Measurements from ENCODE around the gene SPRED2. TPM values are rescaled to one million over a fixed set of nuclear protein-coding genes. Genes with fewer than 3 reads are reported as not detected.

SPRED2 gene, protein sequence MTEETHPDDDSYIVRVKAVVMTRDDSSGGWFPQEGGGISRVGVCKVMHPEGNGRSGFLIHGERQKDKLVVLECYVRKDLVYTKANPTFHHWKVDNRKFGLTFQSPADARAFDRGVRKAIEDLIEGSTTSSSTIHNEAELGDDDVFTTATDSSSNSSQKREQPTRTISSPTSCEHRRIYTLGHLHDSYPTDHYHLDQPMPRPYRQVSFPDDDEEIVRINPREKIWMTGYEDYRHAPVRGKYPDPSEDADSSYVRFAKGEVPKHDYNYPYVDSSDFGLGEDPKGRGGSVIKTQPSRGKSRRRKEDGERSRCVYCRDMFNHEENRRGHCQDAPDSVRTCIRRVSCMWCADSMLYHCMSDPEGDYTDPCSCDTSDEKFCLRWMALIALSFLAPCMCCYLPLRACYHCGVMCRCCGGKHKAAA
- total RNA-seq = 43.9 TPM
- long read RNA-seq, full-length matches to known transcripts = 6 of 51 reads
- long read RNA-seq, partial matches to known transcripts = 5 of 51 reads
- long read RNA-seq, other reads (novel, unspliced or antisense) = 40 of 51 reads

DNA sequence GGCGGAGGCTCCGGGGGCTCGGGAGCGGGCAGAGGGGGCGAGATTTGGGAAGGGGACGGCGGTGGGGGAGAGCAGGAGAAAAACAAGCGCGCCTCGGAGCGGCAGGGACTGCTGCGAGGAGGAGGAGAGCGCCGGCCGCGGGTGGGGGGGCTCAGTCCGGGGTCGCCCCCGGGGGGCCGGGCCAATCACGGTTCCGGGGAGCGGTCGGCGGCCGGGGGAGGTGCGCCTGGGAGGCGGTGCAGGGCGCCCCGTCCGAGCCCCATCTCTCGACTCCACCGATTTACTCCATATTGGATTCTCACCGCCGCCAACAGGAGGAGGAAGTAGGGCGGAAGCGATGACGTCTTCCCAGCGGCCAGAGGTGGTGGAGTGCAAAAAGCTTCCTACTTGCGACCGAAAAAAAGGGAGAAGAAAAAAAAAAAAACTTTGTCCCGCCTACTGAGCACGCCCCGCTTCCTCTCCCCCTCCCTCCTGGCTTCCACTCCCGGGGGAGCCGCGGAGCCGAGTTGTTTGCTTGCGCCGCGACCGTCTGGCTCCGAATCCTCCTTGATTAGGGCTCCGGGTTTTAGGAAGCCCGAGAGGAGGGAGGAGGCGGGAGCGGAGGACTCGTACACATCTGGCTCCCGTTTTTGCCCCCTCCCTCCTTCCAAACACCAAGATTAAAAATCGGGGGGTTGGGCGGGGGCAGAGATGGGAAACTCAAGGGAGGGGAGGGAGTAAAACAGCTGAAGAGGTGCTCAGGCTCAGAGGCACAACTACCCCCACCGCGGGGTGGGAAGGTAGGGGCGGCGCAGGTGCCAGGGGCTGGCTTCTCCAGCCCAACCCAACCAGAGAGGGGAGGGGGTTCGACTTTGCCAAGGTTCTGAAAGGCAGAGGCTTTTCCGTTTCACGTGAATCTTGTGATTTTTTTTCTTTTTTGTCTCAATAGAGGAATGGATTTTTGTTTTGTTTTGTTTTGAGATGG lies at the start of gene SPRED2:
TSS of gene SPRED2 (minus strand) at position 373 of the 964 bp plus-strand sequence. CDS start 612 bp downstream, outside the sequence.
- no peaks in the 10 kb centered on the region for H3K36me3 ChIP-seq
- peak within 1 kb of the TSS; percentile 92 for H3K27ac ChIP-seq
- intact Hi-C loops (cut with DNase I) = no loop called here
- peak; percentile 19 for TF ChIP-seq CTCF (IDR thresholded peaks at IDR 0.05)
- peaks cover 31% of the 10 kb centered on the region for H3K4me1 ChIP-seq
- H3K27me3 ChIP-seq (ENCODE audit: low read depth) = no peaks in the 10 kb centered on the region
- DNase-seq = peak; percentile 94
- ATAC-seq = peak; percentile 73 to 84
- H3K4me3 ChIP-seq = peak within 1 kb of the TSS; percentile 96
- no peaks in the 10 kb centered on the region for H3K9me3 ChIP-seq

DNA sequence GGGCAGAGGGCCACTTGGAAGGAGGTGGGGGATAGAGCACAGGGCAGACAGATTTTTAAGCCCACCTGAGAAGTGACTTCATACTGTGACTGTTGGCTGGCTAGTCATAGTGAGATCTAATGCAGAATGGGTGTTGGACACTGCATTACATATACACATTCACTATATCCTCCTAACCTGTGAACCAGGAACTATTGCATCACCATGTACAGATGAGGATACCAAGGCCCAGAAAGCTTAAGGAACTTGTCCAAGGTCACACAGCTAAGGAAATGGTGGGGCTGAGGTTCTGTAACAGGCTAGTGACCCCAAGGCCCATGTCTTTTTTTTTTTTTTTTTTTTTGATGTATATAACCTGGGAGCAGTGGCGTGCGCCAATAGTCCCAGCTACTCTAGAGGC lies 49.6 kb upstream of the SPRED2 start:
- intact Hi-C loops (cut with DNase I) = no loop called here
- Histone ChIP-seq H3K4me3 (no peak overlapping the region), H3K36me3 (no peaks in the 10 kb centered on the region), H3K9me3 (no peaks in the 10 kb centered on the region), H3K4me1 (no peaks in the 10 kb centered on the region), H3K27me3 (ENCODE audit: low read depth) (no peaks in the 10 kb centered on the region), H3K27ac (no peak overlapping the region)
- DNase-seq = no peak
- no peak for ATAC-seq
- TF ChIP-seq CTCF (IDR thresholded peaks at IDR 0.05) = no peak

DNA sequence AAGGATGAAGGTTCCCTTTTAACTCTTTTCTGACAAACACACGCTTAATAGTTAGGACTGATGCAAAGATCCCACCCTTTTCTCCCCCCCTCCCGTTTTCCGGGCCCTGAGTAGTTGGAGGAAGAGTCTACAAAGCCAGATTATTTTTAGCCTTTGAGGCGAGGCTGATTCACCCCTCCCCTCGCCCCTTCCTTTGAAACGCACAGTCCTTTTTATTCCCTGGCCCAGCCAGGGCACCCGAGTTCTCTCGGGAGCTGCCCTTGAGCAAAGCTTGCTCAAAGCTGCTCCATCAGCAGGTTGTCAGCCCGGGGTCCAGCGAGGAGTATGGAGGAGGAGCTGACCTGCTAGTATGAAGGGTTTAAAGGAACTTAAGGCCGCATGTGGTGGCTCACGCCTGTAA lies 47.1 kb upstream of the SPRED2 start:
- no peaks in the 10 kb centered on the region for H3K4me1 ChIP-seq
- TF ChIP-seq CTCF (IDR thresholded peaks at IDR 0.05) = no peak
- H3K9me3 ChIP-seq = no peaks in the 10 kb centered on the region
- ATAC-seq (no peak), DNase-seq (no peak)
- H3K4me3 ChIP-seq = no peak overlapping the region
- intact Hi-C loops (cut with DNase I) = no loop called here
- H3K27me3 ChIP-seq (ENCODE audit: low read depth) = no peaks in the 10 kb centered on the region
- H3K36me3 ChIP-seq = no peaks in the 10 kb centered on the region
- H3K27ac ChIP-seq = no peak overlapping the region

DNA sequence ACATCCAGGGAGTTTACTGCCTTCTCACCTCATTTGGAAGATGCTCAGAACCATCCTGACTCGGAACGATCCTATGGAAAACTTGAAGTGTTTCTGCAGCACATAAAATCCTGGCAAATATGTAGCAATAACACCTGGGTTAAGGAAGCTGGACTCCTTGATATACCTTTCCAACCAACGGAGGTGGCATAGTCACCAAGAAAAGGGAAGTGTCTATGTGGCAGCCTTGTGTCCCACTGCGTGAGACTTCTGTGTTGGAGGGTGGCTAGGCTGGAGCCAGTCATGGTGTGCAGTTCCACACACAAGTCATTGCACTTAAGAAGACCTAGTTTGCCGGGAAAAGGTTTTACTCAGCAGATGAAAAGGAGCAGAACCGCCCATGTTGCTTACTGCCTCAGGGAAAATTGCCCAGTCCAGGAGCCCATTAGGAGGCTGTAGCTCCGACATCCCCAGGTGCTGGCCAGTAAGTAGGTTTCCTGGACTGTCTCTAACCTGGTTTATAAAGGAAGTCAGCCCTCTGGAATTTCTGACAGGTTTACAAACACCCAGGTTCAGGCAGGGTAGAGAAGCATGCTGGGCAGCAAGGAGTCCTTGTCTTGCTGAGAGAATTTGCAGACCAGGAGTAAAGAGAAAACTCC lies 46.2 kb upstream of the SPRED2 start:
- DNase-seq (no peak), ATAC-seq (no peak)
- no peaks in the 10 kb centered on the region for H3K4me1 ChIP-seq
- no peak overlapping the region for H3K27ac ChIP-seq
- no peak for TF ChIP-seq CTCF (IDR thresholded peaks at IDR 0.05)
- no peaks in the 10 kb centered on the region for H3K9me3 ChIP-seq
- H3K36me3 ChIP-seq = no peaks in the 10 kb centered on the region
- H3K27me3 ChIP-seq (ENCODE audit: low read depth) = no peaks in the 10 kb centered on the region
- H3K4me3 ChIP-seq = no peak overlapping the region
- intact Hi-C loops (cut with DNase I) = no loop called here

DNA sequence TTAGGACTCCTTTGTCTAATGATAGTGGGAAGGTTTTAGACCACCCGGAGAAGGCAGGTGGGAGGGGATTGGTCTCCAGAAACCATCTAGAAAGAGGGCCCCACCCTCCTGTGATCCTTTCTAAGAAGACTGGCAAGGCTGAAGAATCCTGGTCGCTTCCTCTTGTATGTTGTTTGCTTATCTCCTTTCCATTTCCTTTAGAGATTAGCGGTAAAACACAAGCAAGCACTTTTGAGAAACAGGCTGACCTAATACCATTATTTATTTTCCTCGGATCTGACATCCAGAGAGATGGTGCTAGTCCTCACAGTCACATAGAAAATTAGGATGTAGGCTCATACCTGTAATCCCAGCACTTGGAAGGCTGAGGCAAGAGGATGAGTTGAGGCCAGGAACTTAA lies 45.2 kb upstream of the SPRED2 start:
- Histone ChIP-seq H3K36me3 (no peaks in the 10 kb centered on the region), H3K27me3 (ENCODE audit: low read depth) (no peaks in the 10 kb centered on the region), H3K27ac (no peak overlapping the region)

More for the DNA sequence above, 45.2 kb upstream of the SPRED2 start:
- DNase-seq (no peak), ATAC-seq (no peak)
- no peak overlapping the region for H3K4me3 ChIP-seq
- intact Hi-C loops (cut with DNase I) = no loop called here
- H3K9me3 ChIP-seq = no peaks in the 10 kb centered on the region
- no peaks in the 10 kb centered on the region for H3K4me1 ChIP-seq
- TF ChIP-seq CTCF (IDR thresholded peaks at IDR 0.05) = no peak
